Kidney epithelial cell (primary cell): Measurements from ENCODE around the gene OR51S1. TPM values are rescaled to one million over a fixed set of nuclear protein-coding genes. Genes with fewer than 3 reads are reported as not detected.

Experiments
- DNase-seq: peaks from one replicate; pipeline ENCODE4 v3.0.0-alpha.2; 2010; ENCODE audit warnings: low read depth
- H3K27me3 ChIP-seq: 2 replicates; pipeline ENCODE4 v1.6.0; 2011; ENCODE audit warnings: low read length; ENCODE audit not compliant: control insufficient read depth, insufficient read depth
- H3K36me3 ChIP-seq: 2 replicates; pipeline ENCODE4 v1.5.1; 2011; ENCODE audit warnings: low read length; ENCODE audit not compliant: control insufficient read depth, insufficient read depth
- H3K4me3 ChIP-seq: 2 replicates; pipeline ENCODE4 v1.5.1; 2011; ENCODE audit warnings: low read depth, mild to moderate bottlenecking, control low read depth, low read length
- total RNA-seq: library from RNA; depleted of rRNA; stranded (reverse); fragments of >200 nt; gene quantifications from 2 replicates; pipeline ENCODE4 v1.2.3, GENCODE V29; 2015
- TF ChIP-seq, protein P1 (sequence below): IDR thresholded peaks from 2 replicates; pipeline ENCODE4 v1.5.1; 2011; ENCODE audit warnings: mild to moderate bottlenecking, moderate library complexity, low read length, control low read depth, inconsistent platforms; ENCODE audit not compliant: insufficient read depth, poor library complexity, severe bottlenecking

The OR51S1 gene
- total RNA-seq, 1 donor from 2014 or later, result not detected

DNA sequence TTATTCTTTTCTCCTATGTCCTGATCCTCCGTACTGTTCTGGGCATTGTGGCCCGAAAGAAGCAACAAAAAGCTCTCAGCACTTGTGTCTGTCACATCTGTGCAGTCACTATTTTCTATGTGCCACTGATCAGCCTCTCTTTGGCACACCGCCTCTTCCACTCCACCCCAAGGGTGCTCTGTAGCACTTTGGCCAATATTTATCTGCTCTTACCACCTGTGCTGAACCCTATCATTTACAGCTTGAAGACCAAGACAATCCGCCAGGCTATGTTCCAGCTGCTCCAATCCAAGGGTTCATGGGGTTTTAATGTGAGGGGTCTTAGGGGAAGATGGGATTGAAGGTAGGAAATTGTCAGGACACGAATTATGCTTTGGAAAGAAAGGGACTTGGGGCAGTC lies 33.5 kb upstream of the OR51S1 start:
- no peak overlapping the region for H3K4me3 ChIP-seq
- no peaks in the 10 kb centered on the region for H3K36me3 ChIP-seq
- H3K27me3 ChIP-seq, result no peaks in the 10 kb centered on the region
- TF ChIP-seq, protein P1, sequence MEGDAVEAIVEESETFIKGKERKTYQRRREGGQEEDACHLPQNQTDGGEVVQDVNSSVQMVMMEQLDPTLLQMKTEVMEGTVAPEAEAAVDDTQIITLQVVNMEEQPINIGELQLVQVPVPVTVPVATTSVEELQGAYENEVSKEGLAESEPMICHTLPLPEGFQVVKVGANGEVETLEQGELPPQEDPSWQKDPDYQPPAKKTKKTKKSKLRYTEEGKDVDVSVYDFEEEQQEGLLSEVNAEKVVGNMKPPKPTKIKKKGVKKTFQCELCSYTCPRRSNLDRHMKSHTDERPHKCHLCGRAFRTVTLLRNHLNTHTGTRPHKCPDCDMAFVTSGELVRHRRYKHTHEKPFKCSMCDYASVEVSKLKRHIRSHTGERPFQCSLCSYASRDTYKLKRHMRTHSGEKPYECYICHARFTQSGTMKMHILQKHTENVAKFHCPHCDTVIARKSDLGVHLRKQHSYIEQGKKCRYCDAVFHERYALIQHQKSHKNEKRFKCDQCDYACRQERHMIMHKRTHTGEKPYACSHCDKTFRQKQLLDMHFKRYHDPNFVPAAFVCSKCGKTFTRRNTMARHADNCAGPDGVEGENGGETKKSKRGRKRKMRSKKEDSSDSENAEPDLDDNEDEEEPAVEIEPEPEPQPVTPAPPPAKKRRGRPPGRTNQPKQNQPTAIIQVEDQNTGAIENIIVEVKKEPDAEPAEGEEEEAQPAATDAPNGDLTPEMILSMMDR, result no peak
- DNase-seq, result no peak

DNA sequence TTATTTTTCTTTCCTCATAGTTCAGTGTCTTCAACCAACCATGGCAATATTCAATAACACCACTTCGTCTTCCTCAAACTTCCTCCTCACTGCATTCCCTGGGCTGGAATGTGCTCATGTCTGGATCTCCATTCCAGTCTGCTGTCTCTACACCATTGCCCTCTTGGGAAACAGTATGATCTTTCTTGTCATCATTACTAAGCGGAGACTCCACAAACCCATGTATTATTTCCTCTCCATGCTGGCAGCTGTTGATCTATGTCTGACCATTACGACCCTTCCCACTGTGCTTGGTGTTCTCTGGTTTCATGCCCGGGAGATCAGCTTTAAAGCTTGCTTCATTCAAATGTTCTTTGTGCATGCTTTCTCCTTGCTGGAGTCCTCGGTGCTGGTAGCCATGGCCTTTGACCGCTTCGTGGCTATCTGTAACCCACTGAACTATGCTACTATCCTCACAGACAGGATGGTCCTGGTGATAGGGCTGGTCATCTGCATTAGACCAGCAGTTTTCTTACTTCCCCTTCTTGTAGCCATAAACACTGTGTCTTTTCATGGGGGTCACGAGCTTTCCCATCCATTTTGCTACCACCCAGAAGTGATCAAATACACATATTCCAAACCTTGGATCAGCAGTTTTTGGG lies 33.0 kb upstream of the OR51S1 start, which contains the start of gene OR51T1:
Gene OR51T1 (plus strand): TSS at position 41 of the 641 bp plus-strand sequence. CDS start 0 bp downstream, at position 41.
- TF ChIP-seq, protein P1, result no peak
- no peak within 1 kb of the TSS for H3K4me3 ChIP-seq
- no peaks in the 10 kb centered on the region for H3K36me3 ChIP-seq
- H3K27me3 ChIP-seq, result no peaks in the 10 kb centered on the region
- DNase-seq, result no peak

DNA sequence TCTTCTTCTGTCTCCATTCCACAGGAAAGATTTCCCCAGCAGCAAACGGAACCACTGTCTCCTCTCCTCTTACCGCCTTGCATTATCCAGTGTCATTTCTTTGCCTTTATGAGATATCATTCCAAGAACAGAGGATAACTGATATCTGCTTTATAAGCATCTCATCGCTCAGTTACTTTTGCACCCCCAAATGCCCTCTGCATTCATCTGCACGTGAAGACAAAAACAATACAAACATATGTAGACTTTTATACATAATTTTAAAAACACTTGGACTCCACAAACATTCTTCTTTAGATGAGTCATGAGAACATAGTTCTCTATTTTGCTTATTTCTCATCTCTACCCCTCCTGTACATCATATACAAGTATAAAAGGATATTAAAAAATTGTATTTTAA lies 32.2 kb upstream of the OR51S1 start:
- no peak overlapping the region for H3K4me3 ChIP-seq
- H3K27me3 ChIP-seq, result no peaks in the 10 kb centered on the region
- no peak for DNase-seq
- H3K36me3 ChIP-seq, result no peaks in the 10 kb centered on the region
- TF ChIP-seq, protein P1, result no peak

- DNase-seq, result no peak
- Histone ChIP-seq H3K36me3 (no peaks in the 10 kb centered on the region), H3K4me3 (no peak overlapping the region), H3K27me3 (no peaks in the 10 kb centered on the region)
- TF ChIP-seq, protein P1, result no peak
Observed at GRCh38 chr11:4865855-4866254, 16.8 kb upstream of the OR51S1 start.

GRCh38 chr11:4863876-4864275 lies 14.9 kb upstream of the OR51S1 start:
- TF ChIP-seq, protein P1, result no peak
- Histone ChIP-seq H3K4me3 (no peak overlapping the region), H3K36me3 (no peaks in the 10 kb centered on the region), H3K27me3 (no peaks in the 10 kb centered on the region)
- no peak for DNase-seq
